HG03469 (cell line): ENCODE measurements around the gene LACTBL1.
"Not testable (repeated sequence)": the region's sequence is repeated elsewhere in the genome, so short reads cannot be mapped to it uniquely, and the experiment has no call there.

ENCODE experiments used
- ATAC-seq: cut with Tn5 transposase; IDR thresholded peaks from one replicate; pipeline ENCODE4 v1.9.1; 2021; ENCODE audit warnings: mild to moderate bottlenecking, moderate library complexity, moderate number of reproducible peaks; ENCODE audit not compliant: unreplicated experiment

The LACTBL1 gene

GRCh38 chr1:22972760-22973159, at the start of gene LACTBL1:
TSS of gene LACTBL1 (minus strand) at chr1:22972866. CDS start at chr1:22972316, 550 bp downstream.
- no peak for ATAC-seq

- ATAC-seq, result no peak
These were observed 49.2 kb upstream of the LACTBL1 start for GRCh38 chr1:23021834-23022233.

- no peak for ATAC-seq
These were observed 48.2 kb upstream of the LACTBL1 start for GRCh38 chr1:23020706-23021405.

- ATAC-seq, result no peak
These were observed 47.4 kb upstream of the LACTBL1 start for GRCh38 chr1:23019863-23020625.

GRCh38 chr1:23019094-23019862, 46.6 kb upstream of the LACTBL1 start, which contains the start of gene KDM1A:
TSS of gene KDM1A (plus strand) at chr1:23019468. CDS start at chr1:23019597, 129 bp downstream.
- ATAC-seq, result peak; percentile 72

GRCh38 chr1:23018661-23019093, 46.0 kb upstream of the LACTBL1 start:
- no peak for ATAC-seq

GRCh38 chr1:23013657-23014056, 41.0 kb upstream of the LACTBL1 start:
- ATAC-seq, result no peak

GRCh38 chr1:23010025-23010424, 37.4 kb upstream of the LACTBL1 start:
- ATAC-seq, result not testable (repeated sequence)

- no peak for ATAC-seq
These were observed 36.2 kb upstream of the LACTBL1 start for GRCh38 chr1:23008901-23009300.

- no peak for ATAC-seq
These were observed 34.4 kb upstream of the LACTBL1 start for GRCh38 chr1:23007106-23007505.

GRCh38 chr1:23004769-23005168, 32.1 kb upstream of the LACTBL1 start:
- not testable (repeated sequence) for ATAC-seq

GRCh38 chr1:23004112-23004511, 31.4 kb upstream of the LACTBL1 start:
- ATAC-seq, result no peak

- not testable (repeated sequence) for ATAC-seq
These were observed 29.6 kb upstream of the LACTBL1 start for GRCh38 chr1:23002218-23002617.

GRCh38 chr1:23000133-23000532, 27.5 kb upstream of the LACTBL1 start:
- ATAC-seq, result not testable (repeated sequence)

GRCh38 chr1:22997528-22997927, 24.9 kb upstream of the LACTBL1 start:
- ATAC-seq, result not testable (repeated sequence)

GRCh38 chr1:22995774-22996173, 23.1 kb upstream of the LACTBL1 start:
- no peak for ATAC-seq

GRCh38 chr1:22993220-22993795, 20.6 kb upstream of the LACTBL1 start:
- not testable (repeated sequence) for ATAC-seq

- ATAC-seq, result not testable (repeated sequence)
These were observed 19.7 kb upstream of the LACTBL1 start for GRCh38 chr1:22992384-22992783.

GRCh38 chr1:22983944-22984343, 11.3 kb upstream of the LACTBL1 start:
- no peak for ATAC-seq

GRCh38 chr1:22980471-22980790, 7.8 kb upstream of the LACTBL1 start:
- not testable (repeated sequence) for ATAC-seq

GRCh38 chr1:22978299-22978698, 5.6 kb upstream of the LACTBL1 start:
- no peak for ATAC-seq
